Stimulated activated CD4-positive, alpha-beta T cell treated with anti-CD3 and anti-CD28 coated beads, Interleukin-12 subunit alpha, Interleukin-12 subunit beta, amount 100 ng/mL, for 48 hours (primary cell): Measurements from ENCODE around the gene ASPA.
"Not testable (repeated sequence)": the region's sequence is repeated elsewhere in the genome, so short reads cannot be mapped to it uniquely, and the experiment has no call there.

Experiments used
- DNase-seq, 3 donors: peaks; one replicate each; pipeline ENCODE4 v3.0.0-alpha.2; 2020; ENCODE audit warnings: low read depth in 2 of 3, low spot score in 1 of 3

The ASPA gene

DNA sequence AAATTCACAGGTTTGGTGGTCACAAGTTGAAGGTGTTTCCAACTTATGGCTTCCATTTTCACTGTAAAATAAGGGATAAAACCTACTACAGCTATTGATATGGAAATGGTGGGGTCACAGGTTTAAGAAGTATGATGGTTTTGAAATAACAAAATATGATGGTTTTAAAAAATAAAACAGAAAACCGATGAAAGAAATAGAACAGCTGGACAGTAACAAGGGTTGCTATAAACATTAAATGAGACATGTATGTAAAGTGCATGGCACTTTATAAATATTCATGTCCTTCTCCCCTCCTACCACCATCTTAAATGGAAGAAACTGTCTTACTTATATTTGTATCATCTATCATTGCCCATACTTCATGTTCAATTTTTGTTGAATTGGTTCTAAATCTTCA, 31.3 kb downstream of the ASPA start:
- no peak for DNase-seq

GRCh38 chr17:3507869-3508268, 32.1 kb downstream of the ASPA start:
- no peak for DNase-seq

GRCh38 chr17:3510090-3510489, 34.3 kb downstream of the ASPA start:
- no peak for DNase-seq

- no peak for DNase-seq
Observed at GRCh38 chr17:3511852-3512504, 36.2 kb downstream of the ASPA start.

- DNase-seq, result no peak
Observed at GRCh38 chr17:3512505-3513171, 36.8 kb downstream of the ASPA start.

GRCh38 chr17:3513305-3514035, 37.7 kb downstream of the ASPA start:
- DNase-seq, result no peak

DNA sequence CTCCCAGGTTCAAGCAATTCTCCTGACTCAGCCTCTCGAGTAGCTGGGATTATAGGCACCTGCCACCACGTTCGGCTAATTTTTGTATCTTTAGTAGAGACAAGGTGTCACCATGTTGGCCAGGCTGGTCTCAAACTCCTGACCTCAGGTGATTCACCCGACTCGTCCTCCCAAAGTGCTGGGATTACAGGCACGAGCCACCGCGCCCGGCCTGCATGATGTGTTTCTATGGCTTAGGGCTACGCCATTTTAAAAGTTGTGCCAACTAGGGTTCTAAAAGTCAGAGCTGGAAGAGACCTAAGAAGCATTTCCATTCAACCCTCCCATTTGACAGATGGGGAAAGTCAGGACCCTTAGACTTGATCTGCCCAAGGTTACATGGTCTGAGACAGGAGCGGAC, 38.4 kb downstream of the ASPA start:
- not testable (repeated sequence) for DNase-seq

DNA sequence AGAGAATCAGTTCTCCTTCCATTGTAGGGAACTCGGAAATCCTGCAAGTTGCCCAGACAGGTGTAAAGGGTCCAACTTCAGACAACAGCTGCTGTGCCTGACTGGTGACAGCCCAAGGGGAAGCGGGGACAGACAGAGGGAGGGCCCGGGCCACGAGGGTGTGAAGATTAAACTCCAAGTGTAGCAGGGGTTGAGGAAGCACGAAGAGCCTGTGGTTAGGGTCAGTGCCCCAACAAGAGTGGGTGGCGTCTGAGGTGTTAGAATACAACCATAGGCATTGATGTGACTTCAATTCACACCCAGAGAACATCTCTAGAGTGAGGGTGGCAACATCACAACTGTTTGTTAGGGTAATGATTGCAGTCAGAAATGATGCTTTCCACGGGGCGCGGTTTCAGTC, 39.1 kb downstream of the ASPA start:
- DNase-seq, result no peak

DNA sequence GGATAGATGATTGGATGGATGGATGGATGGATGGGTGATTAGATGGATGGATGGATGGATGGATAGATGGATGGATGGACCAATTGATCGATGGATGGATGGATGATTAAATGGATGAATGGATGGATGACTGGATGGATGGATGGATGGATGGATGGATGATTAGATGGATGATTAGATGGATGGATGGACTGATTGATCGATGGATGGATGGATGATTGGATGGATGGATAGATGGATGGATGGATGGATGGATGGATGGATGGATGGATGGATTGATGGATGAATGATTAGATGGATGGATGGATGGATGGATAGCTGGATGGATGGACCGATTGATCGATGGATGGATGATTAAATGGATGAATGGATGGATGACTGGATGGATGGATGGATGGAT, 43.7 kb downstream of the ASPA start:
- not testable (repeated sequence) for DNase-seq

DNA sequence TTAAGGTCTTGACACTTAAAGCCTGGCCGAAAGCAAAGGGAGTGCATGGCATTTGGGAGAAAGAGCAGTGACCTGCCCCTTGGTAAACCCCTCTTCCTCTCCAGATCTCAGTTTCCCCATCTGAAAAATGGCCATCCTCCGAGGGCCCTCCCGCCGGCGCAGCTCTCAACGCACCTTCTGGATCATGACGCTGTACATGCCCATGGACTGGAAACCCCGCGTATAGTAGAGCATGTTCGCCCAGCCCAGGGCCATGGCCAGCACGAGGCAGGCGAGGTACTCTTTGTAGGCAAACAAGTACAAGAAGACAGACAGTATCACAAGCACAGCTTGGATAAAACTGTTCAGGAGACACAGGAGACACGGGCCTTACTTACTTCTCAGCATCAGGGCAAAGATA, 48.2 kb downstream of the ASPA start:
- no peak for DNase-seq

DNA sequence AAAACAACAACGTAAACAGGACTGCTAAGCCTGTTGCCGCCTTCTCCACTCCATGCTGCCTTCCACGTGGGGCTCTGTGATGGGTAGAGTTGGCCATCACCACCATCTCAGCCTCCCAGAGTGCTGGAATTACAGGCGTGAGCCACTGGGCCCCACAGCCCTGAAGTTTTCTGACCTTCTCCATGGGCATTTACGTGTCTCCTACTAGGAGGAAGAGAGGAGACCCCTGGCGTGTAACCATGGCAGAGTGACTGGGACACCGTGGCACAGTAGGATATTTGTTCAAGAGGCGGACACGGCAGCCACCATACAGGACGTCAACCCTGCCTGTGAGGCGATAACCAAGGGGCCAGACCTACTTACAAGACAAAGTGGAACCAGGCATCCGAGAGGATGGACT, 50.7 kb downstream of the ASPA start:
- DNase-seq, result no peak

- no peak for DNase-seq
Observed at GRCh38 chr17:3526971-3527370, 51.2 kb downstream of the ASPA start.

- no peak for DNase-seq
Observed at GRCh38 chr17:3527468-3527867, 51.7 kb downstream of the ASPA start.

DNA sequence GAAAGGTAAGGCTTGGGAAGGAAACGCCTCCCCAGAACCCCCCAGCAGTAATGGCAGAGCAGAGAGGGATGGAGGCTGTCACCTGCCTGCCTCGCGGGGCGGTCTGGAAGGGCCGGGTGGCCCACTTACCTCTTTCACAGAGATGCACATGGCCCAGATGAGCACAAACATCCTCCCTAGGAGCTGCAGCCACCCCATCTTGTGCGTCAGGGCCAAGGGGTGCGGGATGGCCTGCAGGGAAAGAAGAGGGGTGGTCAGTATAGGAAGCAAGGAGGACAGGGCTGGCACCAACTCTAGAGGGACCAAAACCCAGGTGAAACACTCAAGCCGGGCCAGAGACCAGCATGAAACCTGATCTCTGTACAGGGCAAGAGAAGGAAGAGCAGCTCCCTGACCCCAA, 52.1 kb downstream of the ASPA start:
- DNase-seq, result no peak

- DNase-seq, result no peak
Observed at GRCh38 chr17:3528403-3528851, 52.6 kb downstream of the ASPA start.

DNA sequence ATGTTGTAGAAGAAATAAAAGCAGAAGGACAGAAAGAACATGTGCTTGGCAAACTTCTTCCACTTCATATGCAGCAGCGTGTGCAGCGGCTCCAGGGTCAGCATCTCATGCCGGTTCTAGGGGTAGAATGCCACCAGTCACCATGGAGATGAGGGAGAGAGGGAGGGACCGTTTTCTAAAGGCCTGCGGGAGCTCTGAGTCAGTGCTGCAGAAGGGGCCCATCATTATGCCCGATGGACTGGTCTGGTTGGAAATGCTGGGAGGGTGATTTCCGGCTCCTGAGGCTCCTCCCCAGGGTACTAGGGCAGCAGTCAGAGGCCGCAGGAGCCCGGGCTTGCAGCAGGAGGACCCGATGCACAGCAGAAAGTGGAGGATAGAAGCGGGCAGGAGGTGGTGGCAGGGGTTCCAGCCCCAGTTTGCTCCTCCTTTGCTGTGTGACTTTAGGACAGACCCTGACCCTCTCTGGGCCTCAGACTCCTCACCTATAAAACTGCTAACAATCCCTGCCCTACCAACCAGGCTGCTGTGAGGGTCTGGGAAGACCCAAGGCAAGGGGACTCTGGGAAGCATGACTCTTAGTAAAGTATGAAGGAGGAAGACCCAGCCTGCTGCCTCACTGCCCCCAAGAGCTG, 53.2 kb downstream of the ASPA start:
- no peak for DNase-seq

DNA sequence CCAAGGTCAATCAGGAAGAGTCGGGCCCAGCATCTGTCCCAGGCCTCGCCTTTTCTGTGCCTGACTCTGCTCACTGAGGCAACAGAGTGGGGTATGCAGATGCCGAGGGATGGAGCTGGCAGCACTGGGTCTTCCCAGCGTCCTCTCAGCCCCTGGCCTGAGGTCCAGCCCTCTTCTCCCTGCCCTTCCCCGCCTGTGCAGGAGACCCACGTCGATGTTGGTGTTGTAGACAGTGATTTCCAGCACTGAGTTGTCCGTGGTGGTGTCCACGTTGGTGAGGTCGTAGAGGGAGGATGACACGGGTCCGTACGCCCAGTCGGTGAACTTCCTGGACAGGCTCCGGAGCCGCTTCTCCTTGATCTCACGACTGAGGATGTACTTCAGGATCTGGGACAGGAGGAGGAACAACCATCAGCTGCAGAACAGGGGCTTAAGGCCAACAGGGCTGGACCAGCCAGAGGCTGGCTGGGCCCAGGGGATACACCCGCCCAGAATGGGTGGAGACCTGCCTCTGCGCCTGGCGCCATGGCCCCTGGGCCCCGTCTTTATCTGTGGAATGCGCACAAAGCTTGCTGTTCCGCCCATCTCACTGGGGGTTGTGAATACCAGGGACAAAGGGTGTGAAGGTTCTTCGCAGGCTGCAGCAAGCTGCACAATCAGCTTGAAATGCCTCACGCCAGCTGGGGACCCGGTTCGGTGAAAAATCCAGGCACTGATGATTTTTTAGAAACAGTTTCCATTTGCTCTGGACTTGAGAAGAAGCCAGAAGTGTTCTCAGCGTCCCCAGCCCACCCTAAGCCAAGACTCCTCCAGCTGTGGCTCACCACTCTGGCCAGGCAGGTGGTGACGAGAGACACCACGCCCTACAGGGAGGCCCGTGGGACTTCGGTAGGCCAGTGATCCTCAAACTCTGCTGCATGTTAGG, 54.3 kb downstream of the ASPA start:
- DNase-seq, result no peak

- DNase-seq, result no peak
Observed at GRCh38 chr17:3531266-3532101, 55.7 kb downstream of the ASPA start.

DNA sequence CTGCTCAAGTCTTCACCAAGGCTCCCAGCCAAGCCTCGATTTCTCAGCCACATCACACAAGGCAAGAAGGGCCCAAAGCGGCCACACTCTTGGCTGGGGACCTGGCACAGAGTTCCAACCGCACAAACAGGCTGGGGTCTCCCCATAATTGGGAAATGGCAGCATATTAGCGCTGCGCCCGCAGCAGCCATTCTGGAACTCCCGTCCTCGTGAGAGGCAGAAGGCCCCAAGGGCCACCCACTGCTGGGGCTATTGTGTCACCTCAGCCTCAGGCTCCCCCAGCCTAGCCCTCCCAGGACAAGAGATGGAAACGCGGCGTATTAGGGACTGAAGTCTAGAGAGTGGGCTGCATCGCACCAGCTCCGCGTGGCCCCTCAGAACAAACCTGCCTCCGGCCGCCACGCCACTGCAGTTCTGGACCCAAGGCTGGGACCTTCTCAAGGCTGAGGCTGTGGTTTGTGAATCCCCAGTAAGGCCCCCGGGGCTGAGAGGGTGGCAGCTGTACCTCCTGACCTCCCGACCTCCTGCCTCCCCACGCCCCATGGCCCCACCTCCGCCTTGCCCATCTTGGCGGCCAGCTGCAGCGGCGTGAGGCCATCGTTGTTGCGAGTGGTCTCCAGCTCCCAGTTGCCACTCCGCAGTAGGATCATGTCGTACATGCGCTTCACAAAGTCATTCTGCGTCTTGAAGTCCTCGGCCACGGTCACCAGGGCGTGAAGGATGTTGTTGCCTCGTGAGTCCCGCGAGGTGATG, 56.5 kb downstream of the ASPA start:
- DNase-seq, result no peak
